ENCODE results near the gene CUEDC2.

GRCh38 chr10:102438374-102438773 is 6.0 kb upstream of the CUEDC2 start:
- TF ChIP-seq, protein P1, sequence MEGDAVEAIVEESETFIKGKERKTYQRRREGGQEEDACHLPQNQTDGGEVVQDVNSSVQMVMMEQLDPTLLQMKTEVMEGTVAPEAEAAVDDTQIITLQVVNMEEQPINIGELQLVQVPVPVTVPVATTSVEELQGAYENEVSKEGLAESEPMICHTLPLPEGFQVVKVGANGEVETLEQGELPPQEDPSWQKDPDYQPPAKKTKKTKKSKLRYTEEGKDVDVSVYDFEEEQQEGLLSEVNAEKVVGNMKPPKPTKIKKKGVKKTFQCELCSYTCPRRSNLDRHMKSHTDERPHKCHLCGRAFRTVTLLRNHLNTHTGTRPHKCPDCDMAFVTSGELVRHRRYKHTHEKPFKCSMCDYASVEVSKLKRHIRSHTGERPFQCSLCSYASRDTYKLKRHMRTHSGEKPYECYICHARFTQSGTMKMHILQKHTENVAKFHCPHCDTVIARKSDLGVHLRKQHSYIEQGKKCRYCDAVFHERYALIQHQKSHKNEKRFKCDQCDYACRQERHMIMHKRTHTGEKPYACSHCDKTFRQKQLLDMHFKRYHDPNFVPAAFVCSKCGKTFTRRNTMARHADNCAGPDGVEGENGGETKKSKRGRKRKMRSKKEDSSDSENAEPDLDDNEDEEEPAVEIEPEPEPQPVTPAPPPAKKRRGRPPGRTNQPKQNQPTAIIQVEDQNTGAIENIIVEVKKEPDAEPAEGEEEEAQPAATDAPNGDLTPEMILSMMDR (IDR thresholded peaks at IDR 0.05), result no peak
- no peak for TF ChIP-seq POLR2A (IDR thresholded peaks at IDR 0.05)
- TF ChIP-seq EP300 (IDR thresholded peaks at IDR 0.05), result no peak

Measured in tibial nerve (tissue), 4 donors.